Gastrocnemius medialis (tissue), 4 donors: Measurements from ENCODE around the gene MNAT1. TPM values are rescaled to one million over a fixed set of nuclear protein-coding genes. Genes with fewer than 3 reads are reported as not detected.
"Not testable (repeated sequence)": the region's sequence is repeated elsewhere in the genome, so short reads cannot be mapped to it uniquely, and the experiment has no call there.

Experiments used
- ATAC-seq, 2 donors: fragments of 150-250 bp; one replicate each; pipeline ENCODE4 v1.9.1; 2016
- DNase-seq, 2 donors: peaks; one replicate each; pipeline ENCODE4 v3.0.0-alpha.2; 2019
- H3K27ac ChIP-seq, 4 donors: fragments of 200-600 bp; sonication (generic); 1 replicate in 1 of 4; 2 replicates in 3 of 4; pipeline ENCODE4 v1.5.1; 2016 to 2018; ENCODE audit warnings: mild to moderate bottlenecking in 2 of 4, moderate library complexity in 1 of 4
- H3K27me3 ChIP-seq, 3 donors: fragments of 200-600 bp; sonication (generic) in 2 of 3; 1 replicate in 1 of 3; 2 replicates in 2 of 3; pipeline versions ENCODE4 v1.5.1 to v1.6.0; 2016 to 2019; ENCODE audit warnings: mild to moderate bottlenecking in 1 of 3, moderate library complexity in 1 of 3
- H3K36me3 ChIP-seq, 2 donors: fragments of 200-600 bp; sonication (generic) in 1 of 2; one replicate each; pipeline ENCODE4 v1.5.1; 2017 to 2018
- H3K4me1 ChIP-seq, 2 donors: fragments of 200-600 bp; sonication (generic) in 1 of 2; one replicate each; pipeline ENCODE4 v1.5.1; 2016 to 2017; ENCODE audit warnings: mild to moderate bottlenecking in 2 of 2
- H3K4me3 ChIP-seq, 4 donors: fragments of 200-600 bp; sonication (generic) in 3 of 4; 1 replicate in 1 of 4; 2 replicates in 3 of 4; pipeline ENCODE4 v1.5.1; 2016 to 2019; ENCODE audit warnings: mild to moderate bottlenecking in 2 of 4
- H3K9me3 ChIP-seq, 3 donors: fragments of 200-600 bp; sonication (generic) in 2 of 3; 1 replicate in 1 of 3; 2 replicates in 2 of 3; pipeline ENCODE4 v1.5.1; 2016 to 2019
- CTCF ChIP-seq, 5 experiments: fragments of 450-650 bp in 3 of 5; fragments of 200-600 bp in 2 of 5; sonication (generic) in 2 of 5; IDR thresholded peaks in 4 of 5; conservative IDR thresholded peaks in 1 of 5; 1 replicate in 4 of 5; 2 replicates in 1 of 5; pipeline ENCODE4 v1.5.1; 2016 to 2019; ENCODE audit warnings: antibody characterized with exemption in 5 of 5, mild to moderate bottlenecking in 3 of 5, moderate library complexity in 3 of 5
- POLR2A ChIP-seq, 2 donors: fragments of 450-650 bp; IDR thresholded peaks; one replicate each; pipeline ENCODE4 v1.6.1; 2017; ENCODE audit warnings: antibody characterized with exemption in 2 of 2, mild to moderate bottlenecking in 2 of 2, moderate library complexity in 2 of 2
- in situ Hi-C, 4 donors: fragments of 200-750 bp; cut with MboI; loops; one replicate each; pipeline versions ENCODE4 v1.15.0 to v1.8.0; 2017; ENCODE audit warnings: low sequenced_read_pairs in 4 of 4
- intact Hi-C: fragments of 100-400 bp; cut with DNase I; formaldehyde crosslinking; loops from one replicate; pipeline ENCODE4 v1.15.1; 2023; ENCODE audit warnings: low total_unique reads
- total RNA-seq, 4 donors: library from RNA; depleted of rRNA; stranded (reverse); fragments of >200 nt; gene quantifications; one replicate each; pipeline versions ENCODE4 v1.1.0 to v1.2.3, GENCODE V29; 2016

MNAT1 gene
- total RNA-seq, 4 donors from 2014 or later = 50.1 to 69.2 (median 62.0) TPM

GRCh38 chr14:60722357-60723115, 12.0 kb upstream of the MNAT1 start:
- peaks cover 0 to 15% of the 10 kb centered on the region in 2 donors for H3K36me3 ChIP-seq
- H3K4me1 ChIP-seq = peaks cover 29 to 39% of the 10 kb centered on the region in 2 donors
- H3K4me3 ChIP-seq = peak overlapping the region; percentile 75 to 98 (median 88)
- ATAC-seq = peak; percentile 25 to 38
- in situ Hi-C loops (loop anchor here (10.0 kb wide), 5 partner anchors 58 to 472 kb away; no protein-coding TSS in a partner anchor), intact Hi-C loops (loop anchor here (2.0 to 5.0 kb wide), 6 partner anchors 66 to 535 kb away; partner anchors contain the start of genes SLC38A6 and TRMT5)
- H3K27me3 ChIP-seq = no peaks in the 10 kb centered on the region
- no peaks in the 10 kb centered on the region for H3K9me3 ChIP-seq
- peak overlapping the region; percentile 89 to 99 (median 97) for H3K27ac ChIP-seq
- TF ChIP-seq POLR2A (IDR thresholded peaks at IDR 0.05) = no peak
- TF ChIP-seq CTCF (IDR thresholded peaks at IDR 0.05 in 4 of 5, conservative IDR thresholded peaks at IDR 0.05 in 1 of 5) = no peak
- DNase-seq = peak; percentile 49 to 53

GRCh38 chr14:60723116-60723906, 11.2 kb upstream of the MNAT1 start:
- ATAC-seq = peak; percentile 49 to 53
- intact Hi-C loops (loop anchor here (2.0 to 5.0 kb wide), 6 partner anchors 67 to 534 kb away; partner anchors contain the start of genes SLC38A6 and TRMT5), in situ Hi-C loops (loop anchor here (10.0 kb wide), 5 partner anchors 59 to 471 kb away; no protein-coding TSS in a partner anchor)
- Histone ChIP-seq H3K27ac (peak overlapping the region; percentile 89 to 99 (median 97)), H3K4me3 (peak overlapping the region; percentile 75 to 98 (median 88)), H3K36me3 (peaks cover 0 to 11% of the 10 kb centered on the region in 2 donors), H3K27me3 (no peaks in the 10 kb centered on the region), H3K4me1 (peaks cover 29 to 35% of the 10 kb centered on the region in 2 donors), H3K9me3 (no peaks in the 10 kb centered on the region)
- DNase-seq = peak; percentile 61 to 75
- TF ChIP-seq POLR2A (IDR thresholded peaks at IDR 0.05) (peak; percentile 21 to 57), CTCF (IDR thresholded peaks at IDR 0.05 in 4 of 5, conservative IDR thresholded peaks at IDR 0.05 in 1 of 5) (peak in 3 of 5 experiments; percentile 5 to 20 (median 19))

GRCh38 chr14:60723907-60724618, 10.5 kb upstream of the MNAT1 start, which contains the start of gene SIX4:
TSS of gene SIX4 (minus strand) at chr14:60724351. CDS start at chr14:60724074, 277 bp downstream.
- peak; percentile 86 to 93 for DNase-seq
- TF ChIP-seq CTCF (IDR thresholded peaks at IDR 0.05 in 4 of 5, conservative IDR thresholded peaks at IDR 0.05 in 1 of 5) (peak in 1 of 5 experiments; percentile 1), POLR2A (IDR thresholded peaks at IDR 0.05) (peak; percentile 84 to 87)
- in situ Hi-C loops = loop anchor here (10.0 kb wide), 5 partner anchors 59 to 471 kb away; no protein-coding TSS in a partner anchor
- intact Hi-C loops = loop anchor here (2.0 to 5.0 kb wide), 7 partner anchors 67 to 533 kb away; partner anchors contain the start of genes SIX1, SLC38A6 and TRMT5
- Histone ChIP-seq H3K27ac (peak within 1 kb of the TSS; percentile 89 to 99 (median 97)), H3K9me3 (no peaks in the 10 kb centered on the region), H3K36me3 (peaks cover 0 to 9% of the 10 kb centered on the region in 2 donors), H3K4me3 (peak within 1 kb of the TSS; percentile 75 to 98 (median 88)), H3K27me3 (no peaks in the 10 kb centered on the region), H3K4me1 (peaks cover 24 to 28% of the 10 kb centered on the region in 2 donors)
- peak; percentile 80 to 81 for ATAC-seq

- intact Hi-C loops = loop anchor here (10.0 kb wide), 1 partner anchor 794 kb away; no protein-coding TSS in a partner anchor
- not testable (repeated sequence) for H3K27me3 ChIP-seq, H3K4me3 ChIP-seq, H3K36me3 ChIP-seq, ATAC-seq, H3K9me3 ChIP-seq, DNase-seq, H3K27ac ChIP-seq
- peaks cover 9 to 12% of the 10 kb centered on the region in 2 donors for H3K4me1 ChIP-seq
- in situ Hi-C loops = loop anchor here in 1 of 4 donors (10.0 kb wide), 1 partner anchor 96 kb away; no protein-coding TSS in a partner anchor
Observed at GRCh38 chr14:60731291-60731690, 3.3 kb upstream of the MNAT1 start.
